Measurements from ENCODE around the gene ACTN4.

The ACTN4 gene

GRCh38 chr19:38712161-38712748, 64.8 kb downstream of the ACTN4 start:
- no peak for DNase-seq

GRCh38 chr19:38713227-38713649, 65.8 kb downstream of the ACTN4 start:
- DNase-seq = no peak

- no peak for DNase-seq
Observed at GRCh38 chr19:38713865-38714264, 66.4 kb downstream of the ACTN4 start.

- DNase-seq = no peak
Observed at GRCh38 chr19:38714354-38714778, 66.9 kb downstream of the ACTN4 start.

- no peak for DNase-seq
Observed at GRCh38 chr19:38715555-38715954, 68.1 kb downstream of the ACTN4 start.

GRCh38 chr19:38717051-38717450, 69.6 kb downstream of the ACTN4 start:
- DNase-seq = no peak

GRCh38 chr19:38717855-38718254, 70.4 kb downstream of the ACTN4 start:
- DNase-seq = no peak

GRCh38 chr19:38718747-38719543, 71.5 kb downstream of the ACTN4 start:
- DNase-seq = no peak

- no peak for DNase-seq
Observed at GRCh38 chr19:38719761-38720558, 72.5 kb downstream of the ACTN4 start.

GRCh38 chr19:38720559-38721236, 73.2 kb downstream of the ACTN4 start:
- no peak for DNase-seq

GRCh38 chr19:38721496-38721895, 74.0 kb downstream of the ACTN4 start:
- DNase-seq = no peak

GRCh38 chr19:38721979-38722773, 74.7 kb downstream of the ACTN4 start:
- DNase-seq = no peak

GRCh38 chr19:38722947-38723605, 75.6 kb downstream of the ACTN4 start:
- no peak for DNase-seq

- no peak for DNase-seq
Observed at GRCh38 chr19:38723606-38723965, 76.1 kb downstream of the ACTN4 start.

GRCh38 chr19:38723990-38724854, 76.8 kb downstream of the ACTN4 start:
- no peak for DNase-seq

GRCh38 chr19:38725469-38726283, 78.2 kb downstream of the ACTN4 start:
- DNase-seq = no peak

- DNase-seq = no peak
Observed at GRCh38 chr19:38726284-38726673, 78.8 kb downstream of the ACTN4 start.

GRCh38 chr19:38726761-38727301, 79.4 kb downstream of the ACTN4 start:
- DNase-seq = no peak

GRCh38 chr19:38727306-38727867, 79.9 kb downstream of the ACTN4 start:
- no peak for DNase-seq
